GM12872 (cell line): ENCODE measurements around the gene SLC38A1.

Experiments used
- CTCF ChIP-seq: IDR thresholded peaks from 3 replicates; pipeline ENCODE4 v1.5.1; 2011; ENCODE audit warnings: low read depth, mild to moderate bottlenecking, low read length, moderate library complexity; ENCODE audit not compliant: insufficient read depth

Gene SLC38A1

GRCh38 chr12:46267575-46267824 is 1.3 kb downstream of the SLC38A1 start:
- no peak for TF ChIP-seq CTCF

- no peak for TF ChIP-seq CTCF
Observed at GRCh38 chr12:46266869-46267574, 1.8 kb downstream of the SLC38A1 start.

GRCh38 chr12:46266382-46266791 is 2.5 kb downstream of the SLC38A1 start:
- no peak for TF ChIP-seq CTCF

GRCh38 chr12:46265734-46266133 is 3.1 kb downstream of the SLC38A1 start:
- no peak for TF ChIP-seq CTCF

GRCh38 chr12:46265102-46265501 is 3.7 kb downstream of the SLC38A1 start:
- no peak for TF ChIP-seq CTCF

- TF ChIP-seq CTCF: no peak
Observed at GRCh38 chr12:46264057-46264456, 4.8 kb downstream of the SLC38A1 start.

GRCh38 chr12:46263140-46264016 is 5.5 kb downstream of the SLC38A1 start:
- no peak for TF ChIP-seq CTCF
